Activated T-helper 9 cell treated with anti-CD3 and anti-CD28 coated beads, Interleukin-2, amount 50 U/mL, for 16 hours (primary cell): ENCODE measurements around the gene YBEY.

Experiments used
- DNase-seq: peaks from one replicate; pipeline ENCODE4 v3.0.0-alpha.2; 2020; ENCODE audit warnings: low read depth

The YBEY gene

GRCh38 chr21:46264690-46265144 lies 21.4 kb upstream of the YBEY start:
- no peak for DNase-seq

- no peak for DNase-seq
Observed at GRCh38 chr21:46265736-46266525, 20.2 kb upstream of the YBEY start.

GRCh38 chr21:46266946-46267345 lies 19.2 kb upstream of the YBEY start:
- no peak for DNase-seq

- DNase-seq = no peak
Observed at GRCh38 chr21:46268371-46268770, 17.8 kb upstream of the YBEY start.

GRCh38 chr21:46269466-46269865 lies 16.7 kb upstream of the YBEY start:
- DNase-seq = no peak

- DNase-seq = no peak
Observed at GRCh38 chr21:46273341-46273740, 12.8 kb upstream of the YBEY start.

GRCh38 chr21:46274797-46275390 lies 11.2 kb upstream of the YBEY start:
- DNase-seq = no peak

GRCh38 chr21:46284077-46284644 lies 2.0 kb upstream of the YBEY start:
- DNase-seq = no peak

- DNase-seq = no peak
Observed at GRCh38 chr21:46284733-46285132, 1.4 kb upstream of the YBEY start.

- no peak for DNase-seq
Observed at GRCh38 chr21:46285206-46285661, 908 bp upstream of the YBEY start, which contains the start of gene MCM3AP. MCM3AP (minus strand) TSS chr21:46285611; CDS start chr21:46285286, 325 bp downstream.

GRCh38 chr21:46286648-46287002 lies 483 bp downstream of the YBEY start:
- no peak for DNase-seq

GRCh38 chr21:46287541-46287940 lies 1.4 kb downstream of the YBEY start:
- no peak for DNase-seq

GRCh38 chr21:46289655-46290179 lies 3.6 kb downstream of the YBEY start:
- no peak for DNase-seq

- DNase-seq = no peak
Observed at GRCh38 chr21:46291561-46291960, 5.4 kb downstream of the YBEY start.

GRCh38 chr21:46294647-46295176 lies 8.6 kb downstream of the YBEY start:
- no peak for DNase-seq

GRCh38 chr21:46295177-46295770 lies 9.1 kb downstream of the YBEY start:
- no peak for DNase-seq

- peak; percentile 28 for DNase-seq
Observed at GRCh38 chr21:46295996-46296752, 10.0 kb downstream of the YBEY start.

- DNase-seq = no peak
Observed at GRCh38 chr21:46297338-46298271, 11.5 kb downstream of the YBEY start.

GRCh38 chr21:46299167-46299566 lies 13.0 kb downstream of the YBEY start:
- no peak for DNase-seq

GRCh38 chr21:46301759-46302158 lies 15.6 kb downstream of the YBEY start:
- DNase-seq = no peak
